ENCODE measurements around the gene CLSTN1.
A peak's percentile ranks its signal among the peaks of the same experiment; 100 is the strongest.

CLSTN1 gene

GRCh38 chr1:9835404-9835757 lies 11.6 kb upstream of the CLSTN1 start:
- peak overlapping the region; percentile 99 for H3K27ac ChIP-seq
- POLR2A ChIA-PET (ENCODE audit: low non-redundant PET) = no interaction called here
- CTCF ChIA-PET = interaction anchor here (0.6 kb wide), 3 partner anchors 13 to 121 kb away, joined by 3 to 4 read pairs (median 4); no protein-coding TSS in a partner anchor
- TF ChIP-seq CTCF (conservative IDR thresholded peaks at IDR 0.05; ENCODE audit: low read depth) = no peak
- DNase-seq (ENCODE audit: low spot score) = no peak

GRCh38 chr1:9833632-9834031 lies 9.9 kb upstream of the CLSTN1 start:
- POLR2A ChIA-PET (ENCODE audit: low non-redundant PET) = no interaction called here
- peak overlapping the region; percentile 99 for H3K27ac ChIP-seq
- CTCF ChIA-PET = interaction anchor here (0.7 kb wide), 1 partner anchor 8 kb away, joined by 3 read pairs; no protein-coding TSS in a partner anchor
- no peak for TF ChIP-seq CTCF (conservative IDR thresholded peaks at IDR 0.05; ENCODE audit: low read depth)
- DNase-seq (ENCODE audit: low spot score) = no peak

- ChIA-PET CTCF (interaction anchor here (0.6 kb wide), 1 partner anchor 153 kb away, joined by 3 read pairs; no protein-coding TSS in a partner anchor), POLR2A (ENCODE audit: low non-redundant PET) (no interaction called here)
- H3K27ac ChIP-seq = peak overlapping the region; percentile 68
- no peak for DNase-seq (ENCODE audit: low spot score)
- no peak for TF ChIP-seq CTCF (conservative IDR thresholded peaks at IDR 0.05; ENCODE audit: low read depth)
These were observed 3.9 kb upstream of the CLSTN1 start for GRCh38 chr1:9827558-9828185.

GRCh38 chr1:9826616-9827015 lies 2.9 kb upstream of the CLSTN1 start:
- peak overlapping the region; percentile 68 for H3K27ac ChIP-seq
- TF ChIP-seq CTCF (conservative IDR thresholded peaks at IDR 0.05; ENCODE audit: low read depth) = no peak
- no peak for DNase-seq (ENCODE audit: low spot score)
- ChIA-PET POLR2A (ENCODE audit: low non-redundant PET) (no interaction called here), CTCF (interaction anchor here (0.7 kb wide), 1 partner anchor 42 kb away, joined by 3 read pairs; no protein-coding TSS in a partner anchor)

GRCh38 chr1:9826087-9826486 lies 2.3 kb upstream of the CLSTN1 start:
- DNase-seq (ENCODE audit: low spot score) = no peak
- TF ChIP-seq CTCF (conservative IDR thresholded peaks at IDR 0.05; ENCODE audit: low read depth) = no peak
- peak overlapping the region; percentile 98 for H3K27ac ChIP-seq
- ChIA-PET CTCF (interaction anchor here (0.9 to 1.2 kb wide), 2 partner anchors 16 to 27 kb away, joined by 3 to 4 read pairs; no protein-coding TSS in a partner anchor), POLR2A (ENCODE audit: low non-redundant PET) (interaction anchor here (0.6 to 0.9 kb wide), 2 partner anchors 11 to 27 kb away, joined by 3 read pairs; no protein-coding TSS in a partner anchor)

- CTCF ChIA-PET = interaction anchor here (0.9 to 1.2 kb wide), 2 partner anchors 17 to 28 kb away, joined by 3 to 4 read pairs; no protein-coding TSS in a partner anchor
- TF ChIP-seq CTCF (conservative IDR thresholded peaks at IDR 0.05; ENCODE audit: low read depth) = no peak
- POLR2A ChIA-PET (ENCODE audit: low non-redundant PET) = interaction anchor here (0.6 to 0.9 kb wide), 4 partner anchors 11 to 1863 kb away, joined by 3 to 7 read pairs (median 4); no protein-coding TSS in a partner anchor
- H3K27ac ChIP-seq = peak overlapping the region; percentile 98
- peak; percentile 97 for DNase-seq (ENCODE audit: low spot score)
These were observed 1.6 kb upstream of the CLSTN1 start for GRCh38 chr1:9825093-9826074.

Measured in RWPE1 (cell line).